ENCODE measurements around the gene PRDX6. TPM values are rescaled to one million over a fixed set of nuclear protein-coding genes. Genes with fewer than 3 reads are reported as not detected.
"Not testable (repeated sequence)": the region's sequence is repeated elsewhere in the genome, so short reads cannot be mapped to it uniquely, and the experiment has no call there.

PRDX6 gene
- total RNA-seq, 2 donors from 2014 or later, result 308 to 637 TPM

GRCh38 chr1:173453982-173454381 is 23.2 kb upstream of the PRDX6 start:
- H3K4me3 ChIP-seq, result no peak overlapping the region
- H3K27ac ChIP-seq, result no peak overlapping the region
- no peaks in the 10 kb centered on the region for H3K27me3 ChIP-seq
- H3K4me1 ChIP-seq, result no peaks in the 10 kb centered on the region
- no peaks in the 10 kb centered on the region for H3K9me3 ChIP-seq
- H3K9ac ChIP-seq (ENCODE audit: low read depth in 2 of 2, low read length in 2 of 2), result no peak overlapping the region
- TF ChIP-seq CTCF (IDR thresholded peaks at IDR 0.05), result no peak
- DNase-seq, result no peak
- intact Hi-C loops (cut with DNase I), result no loop called here
- H3K36me3 ChIP-seq, result no peaks in the 10 kb centered on the region

GRCh38 chr1:173454966-173455524 is 22.1 kb upstream of the PRDX6 start:
- H3K36me3 ChIP-seq, result no peaks in the 10 kb centered on the region
- H3K9ac ChIP-seq (ENCODE audit: low read depth in 2 of 2, low read length in 2 of 2), result no peak overlapping the region
- H3K27me3 ChIP-seq, result no peaks in the 10 kb centered on the region
- no peak overlapping the region for H3K4me3 ChIP-seq
- DNase-seq, result no peak
- intact Hi-C loops (cut with DNase I), result no loop called here
- no peak overlapping the region for H3K27ac ChIP-seq
- H3K9me3 ChIP-seq, result no peaks in the 10 kb centered on the region
- no peak for TF ChIP-seq CTCF (IDR thresholded peaks at IDR 0.05)
- H3K4me1 ChIP-seq, result no peaks in the 10 kb centered on the region

GRCh38 chr1:173459885-173460284 is 17.2 kb upstream of the PRDX6 start:
- H3K4me1 ChIP-seq, result no peaks in the 10 kb centered on the region
- H3K36me3 ChIP-seq, result no peaks in the 10 kb centered on the region
- no peak overlapping the region for H3K9ac ChIP-seq (ENCODE audit: low read depth in 2 of 2, low read length in 2 of 2)
- DNase-seq, result no peak
- intact Hi-C loops (cut with DNase I), result no loop called here
- TF ChIP-seq CTCF (IDR thresholded peaks at IDR 0.05), result no peak
- no peak overlapping the region for H3K4me3 ChIP-seq
- H3K27ac ChIP-seq, result no peak overlapping the region
- H3K27me3 ChIP-seq, result no peaks in the 10 kb centered on the region
- H3K9me3 ChIP-seq, result no peaks in the 10 kb centered on the region

GRCh38 chr1:173462666-173463065 is 14.5 kb upstream of the PRDX6 start:
- H3K27ac ChIP-seq; DNase-seq; H3K27me3 ChIP-seq; H3K4me3 ChIP-seq; H3K4me1 ChIP-seq; intact Hi-C loops (cut with DNase I); H3K36me3 ChIP-seq; H3K9me3 ChIP-seq; H3K9ac ChIP-seq (ENCODE audit: low read depth in 2 of 2, low read length in 2 of 2): not testable (repeated sequence)

GRCh38 chr1:173464185-173464584 is 12.9 kb upstream of the PRDX6 start:
- H3K36me3 ChIP-seq; H3K27ac ChIP-seq; H3K27me3 ChIP-seq; H3K9ac ChIP-seq (ENCODE audit: low read depth in 2 of 2, low read length in 2 of 2); intact Hi-C loops (cut with DNase I); DNase-seq; H3K4me1 ChIP-seq; H3K4me3 ChIP-seq; H3K9me3 ChIP-seq: not testable (repeated sequence)

GRCh38 chr1:173467426-173467825 is 9.7 kb upstream of the PRDX6 start:
- Histone ChIP-seq H3K27me3 (no peaks in the 10 kb centered on the region), H3K27ac (no peak overlapping the region), H3K4me3 (no peak overlapping the region), H3K9ac (ENCODE audit: low read depth in 2 of 2, low read length in 2 of 2) (no peak overlapping the region), H3K4me1 (no peaks in the 10 kb centered on the region), H3K36me3 (no peaks in the 10 kb centered on the region), H3K9me3 (no peaks in the 10 kb centered on the region)
- intact Hi-C loops (cut with DNase I), result no loop called here
- no peak for TF ChIP-seq CTCF (IDR thresholded peaks at IDR 0.05)
- no peak for DNase-seq
